Tibial artery (tissue), 4 donors: ENCODE data around the gene APBB1.

ENCODE experiments used
- DNase-seq, 2 donors: peaks; one replicate each; pipeline ENCODE4 v3.0.0-alpha.2; 2019
- H3K27ac ChIP-seq, 2 donors: fragments of 200-600 bp; sonication (generic) in 1 of 2; 1 replicate in 1 of 2; 2 replicates in 1 of 2; pipeline ENCODE4 v1.5.1; 2018 to 2019; ENCODE audit warnings: mild to moderate bottlenecking in 1 of 2
- H3K27me3 ChIP-seq, 2 donors: fragments of 200-600 bp; sonication (generic) in 1 of 2; one replicate each; pipeline versions ENCODE4 v1.5.1 to v1.6.0; 2016 to 2019
- H3K36me3 ChIP-seq, 3 donors: fragments of 200-600 bp; sonication (generic) in 2 of 3; one replicate each; pipeline ENCODE4 v1.5.1; 2016 to 2019; ENCODE audit warnings: mild to moderate bottlenecking in 2 of 3
- H3K4me1 ChIP-seq, 4 donors: fragments of 200-600 bp; sonication (generic) in 2 of 4; 1 replicate in 3 of 4; 2 replicates in 1 of 4; pipeline ENCODE4 v1.5.1; 2016 to 2019
- H3K4me3 ChIP-seq, 2 donors: fragments of 200-600 bp; sonication (generic) in 1 of 2; 1 replicate in 1 of 2; 2 replicates in 1 of 2; pipeline ENCODE4 v1.5.1; 2018 to 2019; ENCODE audit warnings: mild to moderate bottlenecking in 2 of 2
- H3K9me3 ChIP-seq, 3 donors: fragments of 200-600 bp; sonication (generic) in 1 of 3; one replicate each; pipeline ENCODE4 v1.5.1; 2016 to 2019
- intact Hi-C: fragments of 100-400 bp; cut with DNase I; formaldehyde crosslinking; loops from one replicate; pipeline ENCODE4 v1.15.0; 2023; ENCODE audit warnings: low total_unique reads
- TF ChIP-seq, protein P1 (sequence below), 2 experiments: fragments of 200-600 bp in 1 of 2; fragments of 450-650 bp in 1 of 2; IDR thresholded peaks; one replicate each; pipeline ENCODE4 v1.5.1; 2017 to 2019; ENCODE audit warnings: antibody characterized with exemption in 2 of 2, mild to moderate bottlenecking in 1 of 2, moderate library complexity in 1 of 2

APBB1 gene

DNA sequence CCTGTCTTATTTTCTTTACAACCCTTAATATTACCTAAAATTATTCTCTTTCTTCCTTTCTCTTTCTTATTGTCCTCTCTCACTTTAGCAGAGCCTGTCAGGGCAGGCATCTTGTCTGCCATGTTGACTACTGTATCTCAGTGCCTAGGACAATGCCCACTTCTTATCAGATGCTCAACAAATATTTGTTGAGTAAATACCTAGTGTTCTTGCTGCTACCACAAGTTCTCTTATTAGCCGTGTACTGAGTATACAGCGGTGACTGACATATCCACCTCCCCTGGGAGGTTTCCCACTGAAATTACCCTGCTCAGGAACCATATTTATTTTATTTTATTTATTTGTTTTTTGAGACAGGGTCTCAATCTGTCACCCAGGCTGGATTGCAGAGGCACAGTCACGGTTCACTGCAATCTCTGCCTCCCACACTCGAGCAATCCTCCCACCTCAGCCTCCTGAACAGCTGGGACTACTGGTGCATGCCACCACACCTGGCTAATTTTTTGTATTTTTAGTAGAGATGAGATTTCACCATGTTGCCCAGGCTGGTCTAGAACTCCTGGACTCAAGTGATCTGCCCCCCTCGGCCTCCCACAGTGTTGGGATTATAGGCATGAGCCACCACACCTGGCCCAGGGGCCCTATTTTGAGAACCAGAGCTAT is 15.2 kb upstream of the APBB1 start:
- no peaks in the 10 kb centered on the region for H3K27me3 ChIP-seq
- TF ChIP-seq, protein P1, sequence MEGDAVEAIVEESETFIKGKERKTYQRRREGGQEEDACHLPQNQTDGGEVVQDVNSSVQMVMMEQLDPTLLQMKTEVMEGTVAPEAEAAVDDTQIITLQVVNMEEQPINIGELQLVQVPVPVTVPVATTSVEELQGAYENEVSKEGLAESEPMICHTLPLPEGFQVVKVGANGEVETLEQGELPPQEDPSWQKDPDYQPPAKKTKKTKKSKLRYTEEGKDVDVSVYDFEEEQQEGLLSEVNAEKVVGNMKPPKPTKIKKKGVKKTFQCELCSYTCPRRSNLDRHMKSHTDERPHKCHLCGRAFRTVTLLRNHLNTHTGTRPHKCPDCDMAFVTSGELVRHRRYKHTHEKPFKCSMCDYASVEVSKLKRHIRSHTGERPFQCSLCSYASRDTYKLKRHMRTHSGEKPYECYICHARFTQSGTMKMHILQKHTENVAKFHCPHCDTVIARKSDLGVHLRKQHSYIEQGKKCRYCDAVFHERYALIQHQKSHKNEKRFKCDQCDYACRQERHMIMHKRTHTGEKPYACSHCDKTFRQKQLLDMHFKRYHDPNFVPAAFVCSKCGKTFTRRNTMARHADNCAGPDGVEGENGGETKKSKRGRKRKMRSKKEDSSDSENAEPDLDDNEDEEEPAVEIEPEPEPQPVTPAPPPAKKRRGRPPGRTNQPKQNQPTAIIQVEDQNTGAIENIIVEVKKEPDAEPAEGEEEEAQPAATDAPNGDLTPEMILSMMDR (IDR thresholded peaks at IDR 0.05): no peak
- H3K27ac ChIP-seq: no peak overlapping the region
- no peaks in the 10 kb centered on the region for H3K9me3 ChIP-seq
- intact Hi-C loops: loop anchor here (2.0 kb wide), 1 partner anchor 59 kb away; no protein-coding TSS in a partner anchor
- H3K36me3 ChIP-seq: no peaks in the 10 kb centered on the region
- H3K4me1 ChIP-seq: peaks cover 0 to 5% (median 0%) of the 10 kb centered on the region in 4 donors
- H3K4me3 ChIP-seq: no peak overlapping the region
- no peak for DNase-seq

DNA sequence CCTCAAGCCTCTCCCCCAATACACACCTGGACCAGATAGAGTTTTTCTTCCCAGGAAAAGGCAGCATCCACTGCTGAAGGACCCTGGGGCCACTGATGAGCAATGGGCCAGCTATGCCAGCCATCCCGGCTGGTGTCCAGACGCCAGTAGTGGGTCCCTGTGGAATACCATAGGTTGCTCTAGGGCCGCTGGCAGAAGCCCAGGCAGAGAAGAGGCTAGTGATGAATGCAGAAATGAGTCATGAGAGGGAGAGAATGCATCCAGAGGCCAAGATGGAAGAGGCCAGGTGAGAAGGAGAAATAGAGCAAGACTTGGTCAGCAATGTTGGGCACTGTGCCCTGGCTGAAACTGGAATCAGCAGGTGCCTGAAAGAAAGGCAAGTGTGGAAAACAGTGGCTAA is 13.0 kb upstream of the APBB1 start:
- DNase-seq: no peak
- intact Hi-C loops: loop anchor here (2.0 kb wide), 1 partner anchor 57 kb away; no protein-coding TSS in a partner anchor
- TF ChIP-seq, protein P1 (IDR thresholded peaks at IDR 0.05): no peak
- Histone ChIP-seq H3K36me3 (no peaks in the 10 kb centered on the region), H3K4me1 (peaks cover 0 to 5% (median 0%) of the 10 kb centered on the region in 4 donors), H3K9me3 (no peaks in the 10 kb centered on the region), H3K27me3 (no peaks in the 10 kb centered on the region), H3K27ac (no peak overlapping the region), H3K4me3 (no peak overlapping the region)

DNA sequence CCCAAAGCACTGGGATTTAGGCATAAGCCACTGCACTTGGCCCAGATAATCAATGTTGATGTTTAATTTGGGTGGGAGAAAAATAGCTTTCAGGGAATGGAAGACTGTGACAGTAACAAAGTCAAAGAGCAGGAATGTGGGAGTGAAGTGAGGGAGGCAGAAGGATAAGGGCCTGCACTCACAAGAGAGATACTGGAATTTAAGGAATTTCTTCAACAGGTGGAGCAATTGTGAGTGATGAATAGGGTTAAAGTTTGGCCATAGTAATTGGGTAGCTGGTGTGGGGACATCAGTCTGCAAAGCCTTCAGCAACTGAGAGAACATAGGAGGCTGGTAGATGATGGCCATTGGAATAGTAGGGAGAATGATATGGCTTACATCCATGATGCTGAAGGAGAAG is 8.6 kb upstream of the APBB1 start:
- TF ChIP-seq, protein P1 (IDR thresholded peaks at IDR 0.05): no peak
- no peak overlapping the region for H3K4me3 ChIP-seq
- intact Hi-C loops: no loop called here
- peaks cover 0 to 5% (median 0%) of the 10 kb centered on the region in 4 donors for H3K4me1 ChIP-seq
- no peak for DNase-seq
- no peaks in the 10 kb centered on the region for H3K27me3 ChIP-seq
- H3K9me3 ChIP-seq: no peaks in the 10 kb centered on the region
- H3K27ac ChIP-seq: no peak overlapping the region
- H3K36me3 ChIP-seq: no peaks in the 10 kb centered on the region

DNA sequence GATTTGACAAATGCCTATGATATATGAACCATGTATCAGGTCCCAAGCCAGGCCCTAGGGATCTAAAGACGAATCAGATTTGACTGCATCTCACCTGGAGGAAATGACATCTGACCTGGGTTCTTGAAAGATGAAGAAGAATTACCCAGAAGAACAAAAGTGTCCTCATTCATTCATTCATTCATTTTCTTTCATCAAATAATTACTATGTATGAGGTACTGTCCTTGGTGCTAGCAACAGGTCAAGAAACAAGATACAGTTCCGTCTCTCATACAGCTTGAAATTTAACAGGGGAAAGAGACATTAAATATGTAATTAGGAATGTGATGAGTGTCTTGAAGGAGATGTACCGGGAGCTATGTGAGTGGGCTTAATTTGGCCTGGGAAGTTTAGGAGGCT is 1.8 kb upstream of the APBB1 start:
- Histone ChIP-seq H3K4me3 (no peak overlapping the region), H3K36me3 (no peaks in the 10 kb centered on the region), H3K27ac (peak overlapping the region in 1 of 2 donors; percentile 94), H3K4me1 (peaks cover 0 to 29% (median 19%) of the 10 kb centered on the region in 4 donors), H3K9me3 (no peaks in the 10 kb centered on the region), H3K27me3 (no peaks in the 10 kb centered on the region)
- intact Hi-C loops: no loop called here
- no peak for DNase-seq
- TF ChIP-seq, protein P1 (IDR thresholded peaks at IDR 0.05): no peak

DNA sequence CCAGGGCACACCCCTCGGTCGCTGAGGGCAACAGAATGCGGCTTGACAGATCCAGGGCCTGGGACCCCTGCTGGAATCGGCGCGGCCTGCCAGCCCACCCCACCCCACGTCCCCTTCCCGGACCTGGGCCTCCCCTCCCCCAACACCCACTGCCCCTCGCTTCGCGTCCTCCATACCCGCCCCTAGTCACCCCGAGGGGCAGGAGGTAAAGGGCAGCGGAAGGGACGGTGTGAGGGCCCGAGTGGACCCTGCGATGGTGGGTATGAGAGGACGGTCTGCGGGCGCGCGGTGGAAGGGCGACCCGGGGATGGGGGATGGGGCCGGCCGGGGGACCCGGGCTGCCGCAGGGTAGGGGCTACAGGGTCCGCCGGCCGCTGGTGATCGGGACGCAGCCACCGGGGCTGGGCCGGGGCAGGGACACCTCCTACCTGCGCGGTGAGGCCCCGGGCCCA is 311 bp downstream of the APBB1 start:
- Histone ChIP-seq H3K27me3 (no peaks in the 10 kb centered on the region), H3K36me3 (no peaks in the 10 kb centered on the region), H3K27ac (peak overlapping the region; percentile 92 to 94), H3K9me3 (no peaks in the 10 kb centered on the region), H3K4me3 (peak overlapping the region; percentile 98 to 99), H3K4me1 (peaks cover 0 to 40% (median 19%) of the 10 kb centered on the region in 4 donors)
- TF ChIP-seq, protein P1 (IDR thresholded peaks at IDR 0.05): no peak
- no peak for DNase-seq
- intact Hi-C loops: no loop called here
